BLaER1 treated with 17β-estradiol and CSF1 and Interleukin-3, amounts not matched to agents 10 nM and 100 nM (cell line): ENCODE results near the gene SPCS1.

Source experiments
- H3K27ac ChIP-seq, 11 experiments: shearing (Covaris generic); formaldehyde crosslinking; 2 replicates each; pipeline ENCODE4 v1.8.1; 2022
- H3K27me3 ChIP-seq, 11 experiments: shearing (Covaris generic); formaldehyde crosslinking; 2 replicates each; pipeline ENCODE4 v1.8.1; 2022
- H3K36me3 ChIP-seq, 11 experiments: shearing (Covaris generic); formaldehyde crosslinking; 2 replicates each; pipeline ENCODE4 v1.8.1; 2022
- H3K4me1 ChIP-seq, 10 experiments: shearing (Covaris generic); formaldehyde crosslinking; 2 replicates each; pipeline ENCODE4 v1.8.1; 2022
- H3K4me2 ChIP-seq, 11 experiments: shearing (Covaris generic); formaldehyde crosslinking; 2 replicates each; pipeline ENCODE4 v1.8.1; 2022
- H3K4me3 ChIP-seq, 10 experiments: shearing (Covaris generic); formaldehyde crosslinking; 2 replicates each; pipeline ENCODE4 v1.8.1; 2022
- H3K9ac ChIP-seq, 11 experiments: shearing (Covaris generic); formaldehyde crosslinking; 2 replicates each; pipeline ENCODE4 v1.8.1; 2022
- H3K9me3 ChIP-seq, 11 experiments: shearing (Covaris generic); formaldehyde crosslinking; replicated peaks in 1 of 11; 2 replicates each; pipeline ENCODE4 v1.8.1; 2022
- H4K20me1 ChIP-seq, 11 experiments: shearing (Covaris generic); formaldehyde crosslinking; 2 replicates each; pipeline ENCODE4 v1.8.1; 2022
- Cebpa-rat ChIP-seq, 11 experiments: shearing (Covaris generic); IDR thresholded peaks; 2 replicates each; pipeline ENCODE4 v1.8.1; 2022

The SPCS1 gene

GRCh38 chr3:52703341-52703740 lies 2.6 kb upstream of the SPCS1 start:
- H4K20me1 ChIP-seq = peaks cover 0 to 12% (median under 1%) of the 10 kb centered on the region in 11 experiments; a peak in 4 of 22 replicates
- peaks cover 28 to 49% (median 38%) of the 10 kb centered on the region in 10 experiments for H3K4me1 ChIP-seq
- H3K36me3 ChIP-seq = peaks cover 12 to 40% (median 24%) of the 10 kb centered on the region in 11 experiments; a peak in 21 of 22 replicates
- H3K27me3 ChIP-seq = no peaks in the 10 kb centered on the region
- H3K4me3 ChIP-seq = peak overlapping the region in 6 of 10 experiments; percentile 81 to 94 (median 84); a peak in 8 of 20 replicates
- TF ChIP-seq Cebpa-rat (IDR thresholded peaks at IDR 0.05) = no peak
- peak overlapping the region in 9 of 11 experiments; percentile 6 to 94 (median 92); a peak in 11 of 22 replicates for H3K9ac ChIP-seq
- no peaks in the 10 kb centered on the region for H3K9me3 ChIP-seq
- peak overlapping the region; percentile 93 to 100 (median 97) for H3K4me2 ChIP-seq
- H3K27ac ChIP-seq = peak overlapping the region in 9 of 11 experiments; percentile 87 to 92 (median 88); a peak in 11 of 22 replicates

- peaks cover 21 to 40% (median 25%) of the 10 kb centered on the region in 11 experiments for H3K36me3 ChIP-seq
- peak overlapping the region; percentile 72 to 92 (median 88) for H3K27ac ChIP-seq
- H3K4me3 ChIP-seq = peak overlapping the region; percentile 75 to 94 (median 83)
- no peaks in the 10 kb centered on the region for H3K27me3 ChIP-seq
- H3K4me2 ChIP-seq = peak overlapping the region; percentile 93 to 100 (median 97)
- H4K20me1 ChIP-seq = peaks cover 0 to 7% (median 0%) of the 10 kb centered on the region in 11 experiments; a peak in 4 of 22 replicates
- no peak for TF ChIP-seq Cebpa-rat (IDR thresholded peaks at IDR 0.05)
- H3K4me1 ChIP-seq = peaks cover 38 to 60% (median 46%) of the 10 kb centered on the region in 10 experiments
- H3K9ac ChIP-seq = peak overlapping the region; percentile 87 to 94 (median 92)
- no peaks in the 10 kb centered on the region for H3K9me3 ChIP-seq
Observed at GRCh38 chr3:52704611-52705437, 1.1 kb upstream of the SPCS1 start.

GRCh38 chr3:52705438-52705687 lies 543 bp upstream of the SPCS1 start:
- H3K4me3 ChIP-seq = peak overlapping the region; percentile 75 to 94 (median 83)
- H3K27ac ChIP-seq = peak overlapping the region; percentile 72 to 92 (median 88)
- H3K4me2 ChIP-seq = peak overlapping the region; percentile 93 to 100 (median 97)
- peaks cover 43 to 65% (median 52%) of the 10 kb centered on the region in 10 experiments for H3K4me1 ChIP-seq
- peaks cover 19 to 40% (median 26%) of the 10 kb centered on the region in 11 experiments for H3K36me3 ChIP-seq
- H4K20me1 ChIP-seq = peaks cover 0 to 7% (median 0%) of the 10 kb centered on the region in 11 experiments; a peak in 3 of 22 replicates
- peak overlapping the region; percentile 87 to 94 (median 92) for H3K9ac ChIP-seq
- H3K27me3 ChIP-seq = no peaks in the 10 kb centered on the region
- TF ChIP-seq Cebpa-rat (IDR thresholded peaks at IDR 0.05) = no peak
- no peaks in the 10 kb centered on the region for H3K9me3 ChIP-seq

GRCh38 chr3:52707585-52707984 lies 1.7 kb downstream of the SPCS1 start:
- Histone ChIP-seq H4K20me1 (peaks cover 0 to 7% (median 0%) of the 10 kb centered on the region in 11 experiments; a peak in 3 of 22 replicates), H3K9me3 (peaks cover 0 to 8% (median 4%) of the 10 kb centered on the region in 11 experiments; a peak in 4 of 22 replicates), H3K4me2 (peak overlapping the region; percentile 93 to 99 (median 97)), H3K9ac (peak overlapping the region; percentile 87 to 94 (median 92); a peak in 21 of 22 replicates), H3K27ac (peak overlapping the region in 10 of 11 experiments; percentile 85 to 92 (median 88); a peak in 16 of 22 replicates), H3K36me3 (peaks cover 31 to 47% (median 42%) of the 10 kb centered on the region in 11 experiments), H3K27me3 (no peaks in the 10 kb centered on the region), H3K4me3 (peak overlapping the region; percentile 75 to 94 (median 83); a peak in 19 of 20 replicates), H3K4me1 (peaks cover 46 to 65% (median 55%) of the 10 kb centered on the region in 10 experiments)
- TF ChIP-seq Cebpa-rat (IDR thresholded peaks at IDR 0.05) = no peak

GRCh38 chr3:52710512-52710911 lies 4.6 kb downstream of the SPCS1 start:
- Histone ChIP-seq H3K4me2 (peak overlapping the region in 9 of 11 experiments; percentile 18 to 99 (median 45); a peak in 15 of 22 replicates), H3K9ac (peak overlapping the region in 3 of 11 experiments; percentile 15 to 45 (median 24); a peak in 3 of 22 replicates), H4K20me1 (peaks cover 0 to 7% (median 0%) of the 10 kb centered on the region in 11 experiments; a peak in 3 of 22 replicates), H3K36me3 (peaks cover 34 to 65% (median 52%) of the 10 kb centered on the region in 11 experiments), H3K4me1 (peaks cover 40 to 58% (median 51%) of the 10 kb centered on the region in 10 experiments), H3K27me3 (no peaks in the 10 kb centered on the region), H3K27ac (peak overlapping the region in 6 of 11 experiments; percentile 10 to 60 (median 40); a peak in 9 of 22 replicates), H3K9me3 (peaks cover 0 to 8% (median 5%) of the 10 kb centered on the region in 11 experiments; a peak in 4 of 22 replicates), H3K4me3 (no peak overlapping the region)
- no peak for TF ChIP-seq Cebpa-rat (IDR thresholded peaks at IDR 0.05)

GRCh38 chr3:52712291-52713212 lies 6.6 kb downstream of the SPCS1 start:
- Histone ChIP-seq H3K4me2 (no peak overlapping the region), H3K9ac (no peak overlapping the region), H3K4me3 (no peak overlapping the region), H4K20me1 (peaks cover 0 to 7% (median 0%) of the 10 kb centered on the region in 11 experiments; a peak in 2 of 22 replicates), H3K4me1 (peaks cover 40 to 71% (median 60%) of the 10 kb centered on the region in 10 experiments), H3K9me3 (peaks cover 0 to 16% (median 6%) of the 10 kb centered on the region in 11 experiments; a peak in 7 of 22 replicates), H3K27me3 (no peaks in the 10 kb centered on the region), H3K27ac (peak overlapping the region in 2 of 11 experiments; percentile 22 to 50; a peak in 3 of 22 replicates), H3K36me3 (peaks cover 34 to 81% (median 65%) of the 10 kb centered on the region in 11 experiments)
- no peak for TF ChIP-seq Cebpa-rat (IDR thresholded peaks at IDR 0.05)

- Histone ChIP-seq H4K20me1 (no peaks in the 10 kb centered on the region), H3K27ac (peak overlapping the region in 10 of 11 experiments; percentile 3 to 98 (median 73); a peak in 19 of 22 replicates), H3K4me1 (peaks cover 42 to 71% (median 59%) of the 10 kb centered on the region in 10 experiments), H3K9ac (peak overlapping the region in 5 of 11 experiments; percentile 9 to 31 (median 26); a peak in 7 of 22 replicates), H3K4me2 (peak overlapping the region; percentile 13 to 70 (median 60); a peak in 17 of 22 replicates), H3K9me3 (peaks cover 10 to 33% (median 23%) of the 10 kb centered on the region in 11 experiments; a peak in 20 of 22 replicates), H3K4me3 (no peak overlapping the region), H3K36me3 (peaks cover 26 to 79% (median 58%) of the 10 kb centered on the region in 11 experiments), H3K27me3 (no peaks in the 10 kb centered on the region)
- no peak for TF ChIP-seq Cebpa-rat (IDR thresholded peaks at IDR 0.05)
Observed at GRCh38 chr3:52714335-52715302, 8.7 kb downstream of the SPCS1 start.
